Measurements from ENCODE around the gene SESN1.

The SESN1 gene

DNA sequence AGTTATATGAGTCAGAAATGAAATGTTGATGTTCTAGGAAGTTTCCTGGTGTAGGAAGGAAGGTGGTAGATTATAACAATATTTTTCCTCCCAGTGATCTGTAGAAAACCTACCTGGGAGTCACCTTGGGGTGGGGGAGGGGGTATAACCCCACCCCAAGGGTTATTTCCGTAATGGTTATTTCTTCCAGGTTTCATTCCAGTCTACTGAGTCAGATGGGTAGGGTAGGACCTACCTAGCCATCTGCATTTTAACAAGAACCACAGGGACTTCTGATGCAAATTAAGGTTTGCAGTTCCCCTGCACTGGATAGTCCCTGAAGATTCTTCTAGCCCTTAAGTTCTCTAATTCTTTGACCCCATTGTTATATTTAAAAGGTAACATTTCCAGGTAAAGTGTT lies 157.5 kb downstream of the SESN1 start:
- DNase-seq (ENCODE audit: low spot score) = no peak
